K562 (cell line): ENCODE measurements around the gene TGM5.

Experiments used
- CREB1 ChIP-seq, 2 experiments: sonication (generic) in 1 of 2; formaldehyde crosslinking in 1 of 2; IDR thresholded peaks; 2 replicates each; pipeline versions ENCODE4 v1.6.1 to v1.8.0; 2012 to 2022; ENCODE audit warnings: inconsistent platforms in 1 of 2, mild to moderate bottlenecking in 1 of 2, missing genetic modification reagents in 1 of 2, moderate library complexity in 1 of 2
- EP300 ChIP-seq: IDR thresholded peaks from 2 replicates; pipeline ENCODE4 v1.6.1; 2012; ENCODE audit warnings: low read length, improper control_type of control experiment
- ETS1 ChIP-seq: conservative IDR thresholded peaks from 2 replicates; pipeline ENCODE4 v1.6.1; 2011; ENCODE audit warnings: low read depth, mild to moderate bottlenecking, low read length; ENCODE audit not compliant: control insufficient read depth
- NR1H2 ChIP-seq: sonication (generic); formaldehyde crosslinking; IDR thresholded peaks from 2 replicates; pipeline ENCODE4 v1.4.0; 2020; ENCODE audit warnings: mild to moderate bottlenecking, missing genetic modification reagents
- NR2C1 ChIP-seq, 2 experiments: fragments of 450-650 bp; IDR thresholded peaks; 2 replicates each; pipeline ENCODE4 v1.6.1; 2017; ENCODE audit warnings: mild to moderate bottlenecking in 2 of 2, antibody characterized with exemption in 1 of 2, inconsistent platforms in 1 of 2, missing compliant biosample characterization in 1 of 2, missing genetic modification characterization in 1 of 2
- SETDB1 ChIP-seq: IDR thresholded peaks from one replicate; pipeline ENCODE4 v1.6.1; 2012; ENCODE audit warnings: low read length, control low read depth, inconsistent platforms
- ZKSCAN8 ChIP-seq: fragments of 200-800 bp; sonication (Bioruptor generic); IDR thresholded peaks from 2 replicates; pipeline ENCODE4 v1.6.1; 2016; ENCODE audit warnings: missing genetic modification characterization, missing compliant biosample characterization
- ZNF778 ChIP-seq: fragments of 450-650 bp; formaldehyde crosslinking; IDR thresholded peaks from 2 replicates; pipeline ENCODE4 v1.4.0; 2020; ENCODE audit warnings: mild to moderate bottlenecking, moderate library complexity
- TF ChIP-seq, protein P1 (sequence below): sonication (generic); formaldehyde crosslinking; IDR thresholded peaks from 2 replicates; pipeline ENCODE4 v1.5.0; 2020; ENCODE audit warnings: missing genetic modification reagents
- TF ChIP-seq, protein P2 (sequence below): fragments of 250-450 bp; sonication (Bioruptor Pico); IDR thresholded peaks from 2 replicates; pipeline ENCODE4 v1.4.0; 2020; ENCODE audit warnings: borderline replicate concordance

DNA sequence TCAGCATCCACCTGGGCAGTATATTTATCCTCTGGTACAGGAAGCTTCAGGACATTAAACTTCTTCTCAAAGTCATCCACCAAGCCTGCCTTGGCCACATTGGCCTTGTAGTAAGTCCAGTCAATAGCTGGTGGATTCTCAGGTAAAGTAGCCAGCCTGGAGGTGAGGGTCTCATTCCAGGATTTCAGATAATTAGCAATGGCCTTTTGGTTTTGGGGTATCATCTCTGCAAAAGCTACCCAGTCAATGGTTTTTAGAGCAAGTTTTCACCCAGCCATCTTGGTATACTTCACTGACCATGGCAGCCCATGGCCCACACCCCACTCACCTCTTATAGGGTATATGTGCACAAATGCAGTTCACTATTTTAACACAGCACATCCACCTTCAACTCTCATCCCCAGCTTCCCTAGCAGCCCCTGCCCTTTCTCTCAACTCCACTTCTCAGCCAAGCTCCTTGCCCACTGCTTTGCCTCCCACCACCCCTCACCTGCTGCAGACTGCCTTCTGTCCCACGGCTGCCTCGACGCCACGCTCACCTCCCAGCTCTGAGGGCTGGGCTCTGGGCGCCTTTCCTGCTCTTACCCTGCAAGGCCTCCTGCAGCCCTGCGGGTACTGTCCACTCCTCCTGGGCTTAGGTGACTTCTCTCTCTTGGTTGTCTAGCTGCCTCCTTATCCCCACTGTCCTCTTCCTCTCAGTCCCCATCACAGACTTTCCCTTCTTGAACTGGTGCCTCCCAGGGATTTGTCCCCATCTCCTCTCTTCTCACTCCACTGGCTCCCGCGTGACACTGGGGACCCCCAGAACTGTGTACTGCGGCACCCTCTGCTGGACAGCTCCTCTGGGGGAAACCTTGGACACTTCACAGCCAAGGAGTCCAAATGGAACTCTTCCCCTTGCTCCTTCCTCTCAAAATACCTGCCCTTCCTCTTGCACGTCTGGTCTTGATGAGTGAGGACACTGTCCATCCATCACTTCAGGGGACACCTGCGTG, 1.7 kb upstream of the TGM5 start:
- TF ChIP-seq ETS1 (no peak), SETDB1 (no peak), ZNF778 (CRISPR knock-in tag) (no peak), CREB1 (IDR thresholded peaks at IDR 0.05) (no peak), CREB1 (CRISPR knock-in tag; IDR thresholded peaks at IDR 0.05) (no peak), ZKSCAN8 (CRISPR knock-in tag) (no peak), NR1H2 (CRISPR knock-in tag) (no peak), EP300 (no peak), NR2C1 (IDR thresholded peaks at IDR 0.05) (no peak), NR2C1 (tag; IDR thresholded peaks at IDR 0.05) (no peak)
- TF ChIP-seq, protein P1, sequence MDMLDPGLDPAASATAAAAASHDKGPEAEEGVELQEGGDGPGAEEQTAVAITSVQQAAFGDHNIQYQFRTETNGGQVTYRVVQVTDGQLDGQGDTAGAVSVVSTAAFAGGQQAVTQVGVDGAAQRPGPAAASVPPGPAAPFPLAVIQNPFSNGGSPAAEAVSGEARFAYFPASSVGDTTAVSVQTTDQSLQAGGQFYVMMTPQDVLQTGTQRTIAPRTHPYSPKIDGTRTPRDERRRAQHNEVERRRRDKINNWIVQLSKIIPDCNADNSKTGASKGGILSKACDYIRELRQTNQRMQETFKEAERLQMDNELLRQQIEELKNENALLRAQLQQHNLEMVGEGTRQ (CRISPR knock-in tag), result no peak
- TF ChIP-seq, protein P2, sequence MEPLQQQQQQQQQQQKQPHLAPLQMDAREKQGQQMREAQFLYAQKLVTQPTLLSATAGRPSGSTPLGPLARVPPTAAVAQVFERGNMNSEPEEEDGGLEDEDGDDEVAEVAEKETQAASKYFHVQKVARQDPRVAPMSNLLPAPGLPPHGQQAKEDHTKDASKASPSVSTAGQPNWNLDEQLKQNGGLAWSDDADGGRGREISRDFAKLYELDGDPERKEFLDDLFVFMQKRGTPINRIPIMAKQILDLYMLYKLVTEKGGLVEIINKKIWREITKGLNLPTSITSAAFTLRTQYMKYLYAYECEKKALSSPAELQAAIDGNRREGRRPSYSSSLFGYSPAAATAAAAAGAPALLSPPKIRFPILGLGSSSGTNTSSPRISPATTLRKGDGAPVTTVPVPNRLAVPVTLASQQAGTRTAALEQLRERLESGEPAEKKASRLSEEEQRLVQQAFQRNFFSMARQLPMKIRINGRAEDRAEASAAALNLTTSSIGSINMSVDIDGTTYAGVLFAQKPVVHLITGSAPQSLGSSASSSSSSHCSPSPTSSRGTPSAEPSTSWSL (CRISPR knock-in tag), result no peak
